Measurements from ENCODE around the gene IFT80.

The IFT80 gene

GRCh38 chr3:160413613-160414248 is 14.7 kb upstream of the IFT80 start:
- Histone ChIP-seq H3K9me3 (ENCODE audit: control insufficient read depth, low read length) (no peaks in the 10 kb centered on the region), H3K27me3 (ENCODE audit: control insufficient read depth, insufficient read depth, low read length) (no peaks in the 10 kb centered on the region), H3K36me3 (ENCODE audit: control insufficient read depth, insufficient read depth, low read length) (no peaks in the 10 kb centered on the region), H3K4me1 (ENCODE audit: control insufficient read depth, insufficient read depth, low read length) (no peaks in the 10 kb centered on the region), H3K9ac (ENCODE audit: low read length) (no peak overlapping the region), H3K4me3 (ENCODE audit: low read length) (no peak overlapping the region)

GRCh38 chr3:160412477-160412876 is 13.5 kb upstream of the IFT80 start:
- Histone ChIP-seq H3K27me3 (ENCODE audit: control insufficient read depth, insufficient read depth, low read length) (no peaks in the 10 kb centered on the region), H3K4me3 (ENCODE audit: low read length) (no peak overlapping the region), H3K9me3 (ENCODE audit: control insufficient read depth, low read length) (no peaks in the 10 kb centered on the region), H3K4me1 (ENCODE audit: control insufficient read depth, insufficient read depth, low read length) (no peaks in the 10 kb centered on the region), H3K36me3 (ENCODE audit: control insufficient read depth, insufficient read depth, low read length) (no peaks in the 10 kb centered on the region), H3K9ac (ENCODE audit: low read length) (no peak overlapping the region)

- no peaks in the 10 kb centered on the region for H3K9me3 ChIP-seq (ENCODE audit: control insufficient read depth, low read length)
- H3K27me3 ChIP-seq (ENCODE audit: control insufficient read depth, insufficient read depth, low read length): no peaks in the 10 kb centered on the region
- H3K9ac ChIP-seq (ENCODE audit: low read length): no peak overlapping the region
- H3K36me3 ChIP-seq (ENCODE audit: control insufficient read depth, insufficient read depth, low read length): no peaks in the 10 kb centered on the region
- no peak overlapping the region for H3K4me3 ChIP-seq (ENCODE audit: low read length)
- H3K4me1 ChIP-seq (ENCODE audit: control insufficient read depth, insufficient read depth, low read length): no peaks in the 10 kb centered on the region
Observed at GRCh38 chr3:160409812-160410610, 11.0 kb upstream of the IFT80 start.

GRCh38 chr3:160403796-160404470 is 4.9 kb upstream of the IFT80 start:
- Histone ChIP-seq H3K27me3 (ENCODE audit: control insufficient read depth, insufficient read depth, low read length) (no peaks in the 10 kb centered on the region), H3K4me3 (ENCODE audit: low read length) (no peak overlapping the region), H3K9ac (ENCODE audit: low read length) (peak overlapping the region; percentile 91), H3K9me3 (ENCODE audit: control insufficient read depth, low read length) (no peaks in the 10 kb centered on the region), H3K36me3 (ENCODE audit: control insufficient read depth, insufficient read depth, low read length) (no peaks in the 10 kb centered on the region), H3K4me1 (ENCODE audit: control insufficient read depth, insufficient read depth, low read length) (no peaks in the 10 kb centered on the region)

GRCh38 chr3:160403028-160403545 is 4.1 kb upstream of the IFT80 start:
- Histone ChIP-seq H3K9ac (ENCODE audit: low read length) (peak overlapping the region; percentile 91), H3K4me3 (ENCODE audit: low read length) (no peak overlapping the region), H3K27me3 (ENCODE audit: control insufficient read depth, insufficient read depth, low read length) (no peaks in the 10 kb centered on the region), H3K4me1 (ENCODE audit: control insufficient read depth, insufficient read depth, low read length) (no peaks in the 10 kb centered on the region), H3K36me3 (ENCODE audit: control insufficient read depth, insufficient read depth, low read length) (no peaks in the 10 kb centered on the region), H3K9me3 (ENCODE audit: control insufficient read depth, low read length) (no peaks in the 10 kb centered on the region)

- no peaks in the 10 kb centered on the region for H3K4me1 ChIP-seq (ENCODE audit: control insufficient read depth, insufficient read depth, low read length)
- H3K36me3 ChIP-seq (ENCODE audit: control insufficient read depth, insufficient read depth, low read length): no peaks in the 10 kb centered on the region
- no peaks in the 10 kb centered on the region for H3K27me3 ChIP-seq (ENCODE audit: control insufficient read depth, insufficient read depth, low read length)
- H3K4me3 ChIP-seq (ENCODE audit: low read length): no peak overlapping the region
- no peaks in the 10 kb centered on the region for H3K9me3 ChIP-seq (ENCODE audit: control insufficient read depth, low read length)
- peak overlapping the region; percentile 91 for H3K9ac ChIP-seq (ENCODE audit: low read length)
Observed at GRCh38 chr3:160402221-160403027, 3.4 kb upstream of the IFT80 start.

GRCh38 chr3:160401291-160402095 is 2.5 kb upstream of the IFT80 start:
- peak overlapping the region; percentile 92 for H3K4me3 ChIP-seq (ENCODE audit: low read length)
- H3K27me3 ChIP-seq (ENCODE audit: control insufficient read depth, insufficient read depth, low read length): no peaks in the 10 kb centered on the region
- peak overlapping the region; percentile 91 for H3K9ac ChIP-seq (ENCODE audit: low read length)
- H3K9me3 ChIP-seq (ENCODE audit: control insufficient read depth, low read length): no peaks in the 10 kb centered on the region
- no peaks in the 10 kb centered on the region for H3K36me3 ChIP-seq (ENCODE audit: control insufficient read depth, insufficient read depth, low read length)
- H3K4me1 ChIP-seq (ENCODE audit: control insufficient read depth, insufficient read depth, low read length): no peaks in the 10 kb centered on the region

GRCh38 chr3:160400702-160401150 is 1.7 kb upstream of the IFT80 start:
- H3K36me3 ChIP-seq (ENCODE audit: control insufficient read depth, insufficient read depth, low read length): no peaks in the 10 kb centered on the region
- H3K27me3 ChIP-seq (ENCODE audit: control insufficient read depth, insufficient read depth, low read length): no peaks in the 10 kb centered on the region
- H3K4me1 ChIP-seq (ENCODE audit: control insufficient read depth, insufficient read depth, low read length): no peaks in the 10 kb centered on the region
- peak overlapping the region; percentile 92 for H3K4me3 ChIP-seq (ENCODE audit: low read length)
- H3K9me3 ChIP-seq (ENCODE audit: control insufficient read depth, low read length): no peaks in the 10 kb centered on the region
- H3K9ac ChIP-seq (ENCODE audit: low read length): peak overlapping the region; percentile 91

- H3K4me1 ChIP-seq (ENCODE audit: control insufficient read depth, insufficient read depth, low read length): no peaks in the 10 kb centered on the region
- H3K4me3 ChIP-seq (ENCODE audit: low read length): peak overlapping the region; percentile 92
- H3K27me3 ChIP-seq (ENCODE audit: control insufficient read depth, insufficient read depth, low read length): no peaks in the 10 kb centered on the region
- peak overlapping the region; percentile 91 for H3K9ac ChIP-seq (ENCODE audit: low read length)
- no peaks in the 10 kb centered on the region for H3K36me3 ChIP-seq (ENCODE audit: control insufficient read depth, insufficient read depth, low read length)
- no peaks in the 10 kb centered on the region for H3K9me3 ChIP-seq (ENCODE audit: control insufficient read depth, low read length)
Observed at GRCh38 chr3:160400030-160400701, 1.1 kb upstream of the IFT80 start.

GRCh38 chr3:160398820-160399124 is 253 bp downstream of the IFT80 start:
- no peaks in the 10 kb centered on the region for H3K36me3 ChIP-seq (ENCODE audit: control insufficient read depth, insufficient read depth, low read length)
- H3K9ac ChIP-seq (ENCODE audit: low read length): peak overlapping the region; percentile 91
- H3K4me1 ChIP-seq (ENCODE audit: control insufficient read depth, insufficient read depth, low read length): no peaks in the 10 kb centered on the region

GRCh38 chr3:160395297-160395696 is 3.7 kb downstream of the IFT80 start:
- no peak overlapping the region for H3K9ac ChIP-seq (ENCODE audit: low read length)
- H3K36me3 ChIP-seq (ENCODE audit: control insufficient read depth, insufficient read depth, low read length): no peaks in the 10 kb centered on the region
- no peaks in the 10 kb centered on the region for H3K27me3 ChIP-seq (ENCODE audit: control insufficient read depth, insufficient read depth, low read length)
- no peaks in the 10 kb centered on the region for H3K9me3 ChIP-seq (ENCODE audit: control insufficient read depth, low read length)
- H3K4me3 ChIP-seq (ENCODE audit: low read length): no peak overlapping the region
- peaks cover 3% of the 10 kb centered on the region for H3K4me1 ChIP-seq (ENCODE audit: control insufficient read depth, insufficient read depth, low read length)

More at GRCh38 chr3:160398820-160399124, 253 bp downstream of the IFT80 start:
- Histone ChIP-seq H3K9me3 (ENCODE audit: control insufficient read depth, low read length) (no peaks in the 10 kb centered on the region), H3K4me3 (ENCODE audit: low read length) (peak overlapping the region; percentile 92), H3K27me3 (ENCODE audit: control insufficient read depth, insufficient read depth, low read length) (no peaks in the 10 kb centered on the region)
